H1 (cell line): ENCODE data around the gene RUSF1. TPM values are rescaled to one million over a fixed set of nuclear protein-coding genes. Genes with fewer than 3 reads are reported as not detected.

Experiments used
- CTCF ChIA-PET: fragments of 300-600 bp; sonication (Branson Sonifier 250); formaldehyde crosslinking; loops from one replicate; lab custom pipeline; 2021; ENCODE audit not compliant: partially characterized antibody; lab: Charles Lee
- POLR2A ChIA-PET: fragments of 300-600 bp; sonication (Branson Sonifier 250); formaldehyde crosslinking; loops from one replicate; lab custom pipeline; 2021; ENCODE audit warnings: inconsistent platforms; ENCODE audit not compliant: partially characterized antibody; lab: Charles Lee
- DNase-seq, 2 experiments: peaks; one replicate each; pipeline versions ENCODE4 v3.0.0 to v3.0.0-alpha.2; 2010 to 2022; ENCODE audit warnings: low spot score in 2 of 2, low read depth in 1 of 2, mixed read lengths in 1 of 2
- FAIRE-seq: peaks from 2 replicates; lab custom pipeline; 2011; peaks lifted over from hg19 to GRCh38; lab: Jason Lieb, UNC
- H2AFZ ChIP-seq: 2 replicates; pipeline ENCODE4 v1.8.1; 2012; ENCODE audit warnings: low read length, inconsistent platforms
- H2AK5ac ChIP-seq: 2 replicates; pipeline ENCODE4 v1.6.1; 2013; ENCODE audit warnings: low read depth, low read length
- H2BK120ac ChIP-seq: replicated peaks from 2 replicates; pipeline ENCODE3; 2013; ENCODE audit warnings: low read depth, low read length, inconsistent platforms
- H2BK12ac ChIP-seq: 2 replicates; pipeline ENCODE4 v1.6.1; 2013; ENCODE audit warnings: low read depth, low read length
- H2BK15ac ChIP-seq: 2 replicates; pipeline ENCODE4 v1.6.1; 2013; ENCODE audit warnings: low read length
- H2BK20ac ChIP-seq: 2 replicates; pipeline ENCODE4 v1.6.1; 2013; ENCODE audit warnings: low read length
- H2BK5ac ChIP-seq: 2 replicates; pipeline ENCODE4 v1.6.1; 2013; ENCODE audit warnings: low read depth, low read length
- H3K14ac ChIP-seq: 2 replicates; pipeline ENCODE4 v1.6.1; 2013; ENCODE audit warnings: inconsistent platforms; ENCODE audit not compliant: insufficient read length
- H3K18ac ChIP-seq: 2 replicates; pipeline ENCODE4 v1.6.1; 2013; ENCODE audit warnings: low read length; ENCODE audit errors: extremely low read depth
- H3K23ac ChIP-seq: 2 replicates; pipeline ENCODE4 v1.6.1; 2013; ENCODE audit warnings: inconsistent platforms; ENCODE audit not compliant: insufficient read length
- H3K23me2 ChIP-seq: 2 replicates; pipeline ENCODE4 v1.6.1; 2013; ENCODE audit warnings: low read depth, low read length
- H3K27ac ChIP-seq: 2 replicates; pipeline ENCODE4 v1.6.1; 2011; ENCODE audit warnings: low read depth, low read length, inconsistent platforms
- H3K27me3 ChIP-seq, 4 experiments: replicated peaks in 1 of 4; 1 replicate in 1 of 4; 2 replicates in 3 of 4; pipeline versions ENCODE4 v1.6.1 to v1.8.1; 2011 to 2013; ENCODE audit warnings: low read length in 3 of 4, mild to moderate bottlenecking in 3 of 4, inconsistent platforms in 2 of 4, mixed read lengths in 2 of 4, moderate library complexity in 1 of 4; ENCODE audit not compliant: control insufficient read depth in 3 of 4, insufficient read depth in 3 of 4; ENCODE audit errors: extremely low read depth in 1 of 4
- H3K36me3 ChIP-seq, 4 experiments: 2 replicates each; pipeline versions ENCODE4 v1.6.1 to v1.8.1; 2011 to 2013; ENCODE audit warnings: mild to moderate bottlenecking in 4 of 4, low read length in 3 of 4, moderate library complexity in 2 of 4, control low read depth in 1 of 4, inconsistent platforms in 1 of 4; ENCODE audit not compliant: insufficient read depth in 4 of 4, control insufficient read depth in 2 of 4
- H3K4ac ChIP-seq: replicated peaks from 2 replicates; pipeline ENCODE3; 2013; ENCODE audit warnings: low read length, low read depth, mixed read lengths, inconsistent platforms; ENCODE audit not compliant: insufficient read length
- H3K4me1 ChIP-seq, 4 experiments: replicated peaks in 1 of 4; 1 replicate in 1 of 4; 2 replicates in 3 of 4; pipeline versions ENCODE4 v1.6.1 to v1.8.1; 2011 to 2013; ENCODE audit warnings: low read length in 3 of 4, inconsistent platforms in 2 of 4, mixed read lengths in 1 of 4; ENCODE audit not compliant: insufficient read depth in 4 of 4, control insufficient read depth in 3 of 4
- H3K4me2 ChIP-seq, 2 experiments: 2 replicates each; pipeline versions ENCODE4 v1.6.1 to v1.8.1; 2011 to 2013; ENCODE audit warnings: low read depth in 2 of 2, low read length in 2 of 2, control low read depth in 1 of 2, inconsistent platforms in 1 of 2, mild to moderate bottlenecking in 1 of 2; ENCODE audit not compliant: insufficient read depth in 1 of 2
- H3K4me3 ChIP-seq, 4 experiments: fragments of 200-600, 300-600 bp in 1 of 4; sonication (generic), shearing (Covaris generic), sonication (Bioruptor Twin) in 1 of 4; 2 replicates each; pipeline versions ENCODE4 v1.5.1 to v1.8.1; 2011 to 2016; ENCODE audit warnings: low read length in 4 of 4, low read depth in 3 of 4, control low read depth in 2 of 4, inconsistent platforms in 2 of 4, mild to moderate bottlenecking in 2 of 4, mixed read lengths in 1 of 4, moderate library complexity in 1 of 4; ENCODE audit not compliant: insufficient read depth in 2 of 4; ENCODE audit errors: extremely low read depth in 1 of 4
- H3K56ac ChIP-seq: replicated peaks from 2 replicates; pipeline ENCODE3; 2013; ENCODE audit warnings: low read depth, mild to moderate bottlenecking, mixed read lengths, low read length, inconsistent platforms; ENCODE audit not compliant: insufficient read length
- H3K79me1 ChIP-seq: 2 replicates; pipeline ENCODE4 v1.6.1; 2013; ENCODE audit warnings: low read depth, low read length, control low read depth
- H3K79me2 ChIP-seq, 2 experiments: 2 replicates each; pipeline versions ENCODE4 v1.6.1 to v1.8.1; 2012 to 2013; ENCODE audit warnings: low read length in 2 of 2, mild to moderate bottlenecking in 2 of 2, inconsistent platforms in 1 of 2; ENCODE audit not compliant: insufficient read depth in 2 of 2, control insufficient read depth in 1 of 2
- H3K9ac ChIP-seq, 4 experiments: replicated peaks in 1 of 4; 1 replicate in 1 of 4; 2 replicates in 3 of 4; pipeline versions ENCODE4 v1.6.1 to v1.8.1; 2011 to 2013; ENCODE audit warnings: low read depth in 3 of 4, low read length in 3 of 4, control low read depth in 2 of 4, mild to moderate bottlenecking in 2 of 4, moderate library complexity in 2 of 4, inconsistent platforms in 1 of 4; ENCODE audit errors: extremely low read depth in 1 of 4
- H3K9me3 ChIP-seq, 2 experiments: 2 replicates each; pipeline versions ENCODE4 v1.6.1 to v1.8.1; 2012 to 2013; ENCODE audit warnings: mild to moderate bottlenecking in 2 of 2, moderate library complexity in 2 of 2, control low read depth in 1 of 2, inconsistent platforms in 1 of 2, low read depth in 1 of 2, low read length in 1 of 2, mixed read lengths in 1 of 2; ENCODE audit not compliant: insufficient read depth in 2 of 2
- H4K20me1 ChIP-seq, 2 experiments: replicated peaks in 1 of 2; 2 replicates each; pipeline versions ENCODE3 to v1.8.1; 2011 to 2013; ENCODE audit warnings: inconsistent platforms in 2 of 2, low read length in 2 of 2, mild to moderate bottlenecking in 1 of 2; ENCODE audit not compliant: insufficient read depth in 2 of 2, control insufficient read depth in 1 of 2
- H4K5ac ChIP-seq: 2 replicates; pipeline ENCODE4 v1.6.1; 2013; ENCODE audit warnings: low read length, low read depth, mixed read lengths, inconsistent platforms; ENCODE audit not compliant: insufficient read length
- H4K8ac ChIP-seq: 2 replicates; pipeline ENCODE4 v1.8.0; 2013; ENCODE audit warnings: mild to moderate bottlenecking, moderate library complexity, low read length, inconsistent platforms; ENCODE audit not compliant: insufficient read depth; ENCODE audit errors: extremely low read depth
- H4K91ac ChIP-seq: replicated peaks from 2 replicates; pipeline ENCODE3; 2013; ENCODE audit warnings: low read length, mixed read lengths, inconsistent platforms; ENCODE audit not compliant: insufficient read length
- CEBPB ChIP-seq: IDR thresholded peaks from 2 replicates; pipeline ENCODE4 v1.6.1; 2012; ENCODE audit warnings: low read depth, low read length
- CHD1 ChIP-seq: IDR thresholded peaks from 2 replicates; pipeline ENCODE4 v1.6.1; 2012; ENCODE audit warnings: low read depth, low read length, improper control_type of control experiment
- TEAD4 ChIP-seq: IDR thresholded peaks from 2 replicates; pipeline ENCODE4 v1.6.1; 2012; ENCODE audit warnings: low read depth, low read length, inconsistent platforms, mixed read lengths
- polyA plus RNA-seq, 7 experiments: library from polyadenylated mRNA; depleted of rRNA in 3 of 7; stranded (reverse) in 5 of 7; unstranded in 2 of 7; fragments of >200 nt in 5 of 7; fragments of 200-250 nt in 2 of 7; gene quantifications; 1 replicate in 5 of 7; 2 replicates in 1 of 7; 4 replicates in 1 of 7; pipeline versions ENCODE4 v1.2.1 to v1.2.3, GENCODE V29; 2011 to 2013; ENCODE audit warnings: missing spikeins in 2 of 7, mixed read lengths in 2 of 7
- total RNA-seq: library from RNA; stranded (reverse); fragmentation: NEBNext Ultra II Directional; extraction: Animal tissue kit (Norgen Biotek cat#: 25700); gene quantifications from 2 replicates; pipeline ENCODE4 v1.2.1, GENCODE V29; 2021

The RUSF1 gene
- total and polyA plus RNA-seq, 2 of the 8 experiments (the other 6 are each of a cell fraction or from before 2014, with no cell fraction given): 22.5 to 33.7 TPM

DNA sequence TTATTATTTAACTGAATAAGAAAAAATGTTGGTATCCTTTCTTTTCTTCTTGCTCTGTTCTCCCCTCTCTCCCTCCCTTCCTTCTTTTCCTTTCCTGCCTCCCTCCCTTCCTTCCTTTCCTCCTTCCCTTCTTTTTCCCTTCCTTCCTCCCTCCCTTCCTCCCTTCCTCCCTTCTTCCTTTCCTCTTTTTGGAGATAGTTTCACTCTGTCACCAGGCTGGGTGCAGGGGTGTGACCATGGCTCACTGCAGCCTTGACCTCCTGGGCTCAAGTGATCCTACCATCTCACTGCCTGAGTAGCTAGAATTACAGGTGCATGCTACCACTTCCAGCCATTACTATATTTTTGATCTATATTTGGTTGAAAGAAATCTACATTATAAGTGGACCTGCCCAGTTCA, 5.7 kb upstream of the RUSF1 start:
- no peak overlapping the region for H3K9ac ChIP-seq
- H3K23ac ChIP-seq: no peak overlapping the region
- H3K9me3 ChIP-seq: no peaks in the 10 kb centered on the region
- no peak overlapping the region for H4K91ac ChIP-seq
- H3K18ac ChIP-seq: no peak overlapping the region
- no peaks in the 10 kb centered on the region for H3K79me1 ChIP-seq
- no peak overlapping the region for H2AFZ ChIP-seq
- no peak overlapping the region for H3K14ac ChIP-seq
- no peak overlapping the region for H2BK12ac ChIP-seq
- no peaks in the 10 kb centered on the region for H3K36me3 ChIP-seq
- peaks cover 0 to 4% (median 2%) of the 10 kb centered on the region in 4 experiments; a peak in 3 of 7 replicates for H3K4me1 ChIP-seq
- no peak for FAIRE-seq
- POLR2A ChIA-PET: no interaction called here
- no peak overlapping the region for H3K56ac ChIP-seq
- no peak overlapping the region for H2BK15ac ChIP-seq
- H3K4me3 ChIP-seq: no peak overlapping the region
- TF ChIP-seq CEBPB (no peak), CHD1 (no peak), TEAD4 (no peak)
- no peak overlapping the region for H2BK5ac ChIP-seq
- no peak overlapping the region for H3K4me2 ChIP-seq
- H4K20me1 ChIP-seq: no peaks in the 10 kb centered on the region
- no peak for DNase-seq
- H3K27me3 ChIP-seq: no peaks in the 10 kb centered on the region
- no peak overlapping the region for H2BK120ac ChIP-seq
- no peak overlapping the region for H3K4ac ChIP-seq
- CTCF ChIA-PET: interaction anchor here (1.2 to 1.6 kb wide), 2 partner anchors 36 to 194 kb away, joined by 3 read pairs; no protein-coding TSS in a partner anchor
- H2AK5ac ChIP-seq: no peak overlapping the region
- no peak overlapping the region for H4K5ac ChIP-seq
- H4K8ac ChIP-seq: no peak overlapping the region
- no peak overlapping the region for H3K27ac ChIP-seq
- H2BK20ac ChIP-seq: no peak overlapping the region
- no peaks in the 10 kb centered on the region for H3K23me2 ChIP-seq
- H3K79me2 ChIP-seq: no peaks in the 10 kb centered on the region
